ENCODE results near the gene BRICD5.

The BRICD5 gene

DNA sequence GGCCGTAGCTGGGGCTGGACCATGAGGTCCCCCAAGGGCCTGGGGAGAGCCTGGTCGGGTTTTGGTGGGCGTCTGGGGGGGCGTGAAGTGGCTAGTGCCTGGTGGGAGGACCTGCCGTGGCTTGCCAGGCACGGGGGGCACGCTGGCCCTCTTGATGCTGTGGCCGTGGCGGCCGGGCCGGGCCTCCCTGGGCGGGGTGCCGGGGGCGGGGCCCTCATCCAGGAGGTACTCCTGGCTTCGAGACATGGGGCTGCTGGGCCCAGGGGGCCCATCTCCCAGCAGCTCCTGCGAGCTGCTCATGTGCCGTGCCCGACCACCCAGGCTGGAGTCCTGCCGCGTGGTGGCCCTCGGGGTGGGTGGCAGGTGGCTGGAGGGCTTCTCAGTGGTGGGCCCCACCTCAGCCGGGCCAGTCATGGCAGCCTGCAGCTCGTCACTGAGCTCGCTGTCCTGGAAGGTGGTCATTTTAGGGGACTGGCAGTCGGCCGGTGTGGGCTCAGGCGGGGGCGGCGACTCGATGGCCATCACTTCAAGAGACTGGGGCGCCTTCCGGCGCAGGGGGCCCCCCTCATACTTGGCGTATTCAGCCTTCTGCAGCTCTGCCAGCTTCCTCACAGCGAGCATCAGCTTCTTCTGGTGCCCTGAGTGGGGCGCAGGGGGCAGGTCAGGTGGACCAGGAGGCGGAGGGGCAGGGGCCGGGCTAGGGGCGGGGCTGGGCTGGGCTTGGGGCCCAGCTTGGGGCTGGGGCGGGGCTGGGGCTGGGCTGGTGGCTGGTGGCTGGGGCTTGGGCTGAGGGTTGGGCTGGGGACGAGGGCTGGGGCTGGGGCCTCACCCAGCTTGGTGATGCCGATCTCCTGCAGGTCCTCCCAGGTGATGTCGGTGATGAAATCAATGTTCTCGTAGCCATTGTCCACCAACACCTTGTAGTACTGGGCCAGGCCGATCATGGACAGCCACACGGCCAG is 29.4 kb downstream of the BRICD5 start:
- DNase-seq (ENCODE audit: low spot score), result no peak

DNA sequence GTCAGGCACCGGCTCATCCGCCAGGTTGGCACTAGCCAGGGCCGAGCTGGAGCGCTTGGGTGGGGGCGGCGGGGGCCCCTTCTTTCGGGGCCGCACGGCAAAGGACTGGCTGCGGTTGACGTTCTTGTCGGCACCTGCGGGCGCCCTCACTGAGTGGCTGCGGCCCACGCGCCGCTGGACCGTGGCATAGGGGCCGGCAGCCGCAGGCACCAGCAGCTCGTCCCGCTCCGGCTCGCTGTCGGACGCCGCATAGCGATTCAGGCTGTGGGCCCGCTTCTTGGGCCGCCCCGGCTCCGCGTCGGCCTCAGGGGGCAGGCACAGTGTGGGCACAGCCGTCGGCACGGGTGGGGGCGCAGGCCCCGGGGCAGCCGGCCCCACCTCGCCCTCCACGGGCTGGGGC is 30.2 kb downstream of the BRICD5 start:
- DNase-seq (ENCODE audit: low spot score), result no peak

DNA sequence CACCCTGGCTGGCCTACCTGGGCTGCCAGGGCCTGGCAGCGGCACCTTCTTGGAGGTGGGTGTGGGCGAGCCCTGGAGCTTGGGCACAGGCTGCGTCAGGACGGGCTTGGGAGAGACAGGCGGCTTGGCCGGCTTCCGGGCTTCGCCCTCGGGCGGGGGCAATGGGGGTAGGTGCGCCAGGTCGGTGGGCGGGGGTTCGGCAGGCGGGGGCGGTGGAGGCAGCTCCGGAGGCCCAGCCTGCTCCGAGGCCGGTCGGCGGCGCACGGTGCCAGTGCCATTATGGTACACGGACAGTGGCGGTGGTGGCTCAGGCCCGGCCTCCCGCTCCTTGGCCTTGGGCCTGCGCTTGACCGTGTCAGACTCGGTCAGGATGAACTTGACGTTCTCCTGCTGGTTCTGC is 31.1 kb downstream of the BRICD5 start:
- no peak for DNase-seq (ENCODE audit: low spot score)

DNA sequence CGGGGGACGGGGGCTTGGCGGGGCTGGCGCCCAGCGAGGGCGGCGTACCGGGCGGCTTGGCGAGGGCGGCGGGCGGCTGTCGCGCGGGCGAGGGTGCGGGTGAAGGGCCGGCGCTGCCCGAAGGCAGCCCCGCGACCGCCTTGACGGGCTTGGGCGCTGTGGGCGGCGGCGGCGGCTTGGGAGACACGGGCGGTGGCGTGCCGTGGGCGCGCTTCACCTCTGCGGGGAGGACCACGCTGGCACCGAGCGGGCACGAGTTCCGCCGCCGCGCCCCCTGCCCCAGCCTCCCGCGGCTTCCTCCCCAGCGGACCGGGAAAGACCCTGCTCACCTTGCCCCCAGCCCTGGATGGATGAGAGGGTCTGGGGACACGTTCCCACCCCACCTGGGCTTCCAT is 31.6 kb downstream of the BRICD5 start:
- no peak for DNase-seq (ENCODE audit: low spot score)

- DNase-seq (ENCODE audit: low spot score), result no peak
Observed at GRCh38 chr16:2178321-2179106, 32.1 kb downstream of the BRICD5 start.

GRCh38 chr16:2177561-2177960 is 33.1 kb downstream of the BRICD5 start:
- DNase-seq (ENCODE audit: low spot score), result no peak

DNA sequence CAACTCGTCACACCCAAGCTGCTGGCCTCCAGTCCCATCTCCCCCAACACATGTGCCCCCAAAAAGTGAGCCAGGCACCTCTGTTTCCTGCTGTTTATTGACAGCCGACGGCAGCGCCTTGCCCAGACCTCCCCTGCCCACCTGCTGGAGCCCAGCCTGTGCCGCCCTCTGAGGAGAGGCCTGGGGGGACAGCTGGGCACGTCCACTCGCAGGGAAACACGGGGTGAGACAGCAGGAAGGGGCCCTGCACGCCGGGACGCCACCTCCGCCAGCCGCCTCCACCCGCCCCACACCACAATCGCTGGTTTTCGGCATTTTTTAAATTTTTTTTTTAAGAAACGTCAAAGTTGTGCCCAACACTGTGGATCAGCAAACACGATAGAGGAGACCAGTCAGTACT is 33.6 kb downstream of the BRICD5 start:
- no peak for DNase-seq (ENCODE audit: low spot score)

- no peak for DNase-seq (ENCODE audit: low spot score)
Observed at GRCh38 chr16:2176047-2176446, 34.6 kb downstream of the BRICD5 start.

DNA sequence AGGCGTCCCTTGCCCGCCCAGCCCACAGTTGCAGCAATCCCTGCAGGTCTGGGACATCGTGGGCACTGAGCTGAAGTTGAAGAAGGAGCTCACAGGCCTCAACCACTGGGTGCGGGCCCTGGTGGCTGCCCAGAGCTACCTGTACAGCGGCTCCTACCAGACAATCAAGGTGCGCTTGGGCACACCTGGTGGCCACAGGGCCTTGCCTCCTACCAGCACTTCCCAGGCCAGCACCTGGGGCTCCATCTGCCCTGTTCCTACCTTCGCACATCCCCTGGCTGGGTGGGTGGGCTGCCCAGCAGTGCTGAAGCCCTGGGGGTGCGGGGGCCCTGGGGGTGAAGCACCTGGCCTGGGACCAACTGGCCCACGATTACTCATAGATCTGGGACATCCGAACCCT is 35.2 kb downstream of the BRICD5 start:
- DNase-seq (ENCODE audit: low spot score), result no peak

DNA sequence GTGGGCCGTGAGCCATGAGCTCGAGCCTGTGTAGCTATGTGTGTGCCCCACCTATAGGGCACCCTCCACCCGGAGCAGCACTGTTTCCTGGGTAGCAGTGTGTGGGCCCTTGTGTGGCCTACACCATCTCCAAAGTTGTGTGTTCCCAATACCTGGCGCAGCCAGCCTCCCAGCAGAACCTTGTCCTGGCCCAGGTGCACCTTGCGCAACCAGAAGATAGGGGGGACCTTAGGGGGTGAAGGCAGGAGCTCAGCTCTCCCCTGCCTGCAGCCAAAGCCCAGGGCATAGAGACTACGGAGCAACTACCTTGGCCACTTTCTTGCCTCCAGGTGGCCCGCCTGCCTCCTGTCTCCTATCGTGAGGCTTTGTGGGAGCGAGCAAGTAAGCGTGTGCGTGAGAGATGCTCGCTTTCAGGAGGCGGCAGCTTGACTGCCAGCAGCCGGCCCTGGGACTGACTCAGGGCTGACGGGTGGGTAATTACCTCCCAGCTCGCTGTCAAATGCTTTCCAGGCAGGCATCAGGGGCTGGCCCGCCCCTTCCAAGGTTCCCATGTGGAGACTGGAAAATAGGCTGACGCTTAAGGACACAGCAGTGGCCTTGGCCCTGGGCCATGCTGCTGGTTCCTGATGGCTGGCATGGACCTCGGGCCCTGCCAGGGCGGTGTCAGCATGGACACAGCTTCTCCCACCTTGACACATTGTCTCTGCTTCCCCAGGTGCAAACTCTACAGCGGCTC is 36.1 kb downstream of the BRICD5 start:
- DNase-seq (ENCODE audit: low spot score), result no peak

DNA sequence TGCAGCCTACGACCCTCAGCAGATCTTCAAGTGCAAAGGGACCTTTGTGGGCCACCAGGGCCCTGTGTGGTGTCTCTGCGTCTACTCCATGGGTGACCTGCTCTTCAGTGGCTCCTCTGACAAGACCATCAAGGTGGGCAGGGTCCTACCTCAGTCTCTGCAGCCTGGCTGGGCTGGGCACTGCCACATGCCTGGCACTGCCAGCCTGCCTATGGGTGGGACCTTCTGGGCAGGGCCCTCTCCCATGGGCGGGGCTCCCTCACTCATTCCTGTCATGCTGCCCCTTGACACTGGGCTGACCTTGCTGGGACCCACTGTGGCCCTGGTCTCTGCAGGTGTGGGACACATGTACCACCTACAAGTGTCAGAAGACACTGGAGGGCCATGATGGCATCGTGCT is 36.7 kb downstream of the BRICD5 start:
- DNase-seq (ENCODE audit: low spot score), result no peak

DNA sequence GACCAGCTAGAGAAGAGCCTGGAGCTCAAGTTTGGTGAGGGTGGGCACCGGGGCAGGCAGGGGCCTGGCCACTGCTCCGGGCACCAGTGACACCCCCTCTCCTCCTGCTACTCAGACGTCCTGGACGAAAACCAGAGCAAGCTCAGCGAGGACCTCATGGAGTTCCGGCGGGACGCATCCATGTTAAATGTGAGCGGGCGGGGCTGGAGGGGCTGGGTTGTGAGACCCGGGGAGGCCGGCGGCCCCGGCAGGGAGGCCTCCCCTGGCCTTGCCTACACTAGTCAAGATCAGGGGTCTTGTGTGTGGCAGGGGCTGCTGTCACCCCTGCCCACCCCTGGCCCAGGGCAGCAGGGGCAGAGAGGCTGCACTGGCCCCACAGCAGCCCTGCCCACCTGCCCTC is 37.3 kb downstream of the BRICD5 start:
- DNase-seq (ENCODE audit: low spot score), result no peak

DNA sequence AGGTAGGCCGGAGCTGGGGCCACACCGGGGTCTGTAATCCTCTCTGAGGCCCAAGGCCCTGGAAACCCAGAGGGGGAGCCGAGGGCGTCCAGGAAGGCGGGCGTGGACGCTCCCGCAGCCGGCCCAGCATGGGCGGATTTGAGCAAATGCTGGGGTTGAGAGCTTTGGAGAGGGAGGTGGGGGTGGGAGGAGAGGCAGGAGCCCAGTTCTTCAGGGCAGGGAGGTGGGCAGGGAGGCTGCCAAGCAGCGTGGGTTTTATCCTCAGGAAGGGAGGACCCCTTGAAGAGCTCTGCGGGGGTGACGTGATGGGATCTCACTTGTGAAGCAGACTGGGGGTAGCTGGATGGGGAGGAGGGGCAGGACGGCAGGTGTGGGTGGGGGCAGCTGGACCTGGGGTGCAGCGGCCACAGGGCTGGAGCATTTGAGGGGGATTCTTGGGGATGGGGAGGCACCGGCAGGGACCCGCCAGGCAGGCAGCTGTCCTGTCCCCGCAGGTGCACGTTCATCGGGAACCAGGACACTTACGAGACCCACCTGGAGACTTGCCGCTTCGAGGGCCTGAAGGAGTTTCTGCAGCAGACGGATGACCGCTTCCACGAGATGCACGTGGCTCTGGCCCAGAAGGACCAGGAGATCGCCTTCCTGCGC is 37.9 kb downstream of the BRICD5 start:
- no peak for DNase-seq (ENCODE audit: low spot score)

DNA sequence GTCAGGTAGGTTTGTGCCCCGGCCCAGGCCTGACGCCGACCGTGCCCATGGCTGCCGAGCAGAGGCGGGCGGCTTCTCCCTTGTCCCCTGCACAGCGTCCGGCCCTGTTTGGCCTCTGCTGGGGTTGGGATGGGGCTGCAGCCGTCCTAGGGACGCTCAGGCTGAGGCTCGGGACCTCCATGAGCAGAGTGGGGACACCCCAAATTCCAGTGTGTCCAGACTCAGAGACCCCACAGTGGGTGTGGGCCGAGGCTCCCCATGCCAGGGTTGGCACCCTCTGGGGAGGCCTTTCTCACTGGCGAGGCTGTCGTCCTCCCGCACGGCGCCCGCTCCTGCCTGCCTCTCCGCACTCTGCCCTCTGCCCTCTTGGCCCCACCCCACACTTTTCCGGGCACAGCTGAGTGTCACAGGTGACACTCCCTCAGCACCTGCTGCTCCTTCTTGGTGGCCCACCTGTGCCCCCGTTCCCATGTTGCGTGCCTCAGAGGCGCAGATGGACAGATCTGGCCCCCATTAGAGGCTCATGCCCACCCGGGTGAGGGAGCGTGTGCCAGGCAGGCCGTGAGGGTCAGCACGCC is 39.0 kb downstream of the BRICD5 start:
- DNase-seq (ENCODE audit: low spot score), result no peak

DNA sequence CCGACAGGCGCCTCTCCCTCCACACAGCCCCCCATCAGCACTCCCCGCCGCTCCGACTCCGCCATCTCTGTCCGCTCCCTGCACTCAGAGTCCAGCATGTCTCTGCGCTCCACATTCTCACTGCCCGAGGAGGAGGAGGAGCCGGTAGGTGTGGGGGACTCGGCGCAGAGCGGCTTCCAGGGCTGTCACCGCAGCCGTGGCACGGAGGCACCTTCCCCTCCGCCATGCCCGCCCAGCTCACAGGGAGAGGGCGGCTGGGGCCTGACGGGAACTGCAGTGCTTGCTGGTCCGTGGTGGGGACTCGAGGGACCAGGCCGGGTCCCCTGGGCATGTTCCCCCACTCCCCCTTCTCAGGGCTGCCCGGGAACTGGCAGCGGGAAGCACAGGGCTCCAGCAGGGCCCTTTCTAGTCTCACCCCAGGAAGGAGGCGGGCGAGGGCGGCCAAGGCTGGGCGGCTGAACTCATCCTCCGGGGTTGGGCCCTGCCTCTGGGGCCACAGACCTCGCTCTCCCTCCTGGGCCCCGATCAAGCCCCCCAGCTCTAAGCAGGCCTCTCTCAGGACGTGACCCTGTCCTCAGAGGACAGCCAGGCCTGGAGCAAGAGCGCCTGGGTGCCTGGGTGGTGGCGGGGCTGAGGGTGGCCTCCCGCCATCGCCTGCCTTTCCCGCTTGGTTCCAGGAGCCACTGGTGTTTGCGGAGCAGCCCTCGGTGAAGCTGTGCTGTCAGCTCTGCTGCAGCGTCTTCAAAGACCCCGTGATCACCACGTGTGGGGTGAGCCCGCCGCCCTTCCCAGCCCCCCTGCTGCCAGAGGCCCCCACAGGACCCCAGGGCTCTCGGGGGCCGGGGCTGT is 39.9 kb downstream of the BRICD5 start:
- no peak for DNase-seq (ENCODE audit: low spot score)

DNA sequence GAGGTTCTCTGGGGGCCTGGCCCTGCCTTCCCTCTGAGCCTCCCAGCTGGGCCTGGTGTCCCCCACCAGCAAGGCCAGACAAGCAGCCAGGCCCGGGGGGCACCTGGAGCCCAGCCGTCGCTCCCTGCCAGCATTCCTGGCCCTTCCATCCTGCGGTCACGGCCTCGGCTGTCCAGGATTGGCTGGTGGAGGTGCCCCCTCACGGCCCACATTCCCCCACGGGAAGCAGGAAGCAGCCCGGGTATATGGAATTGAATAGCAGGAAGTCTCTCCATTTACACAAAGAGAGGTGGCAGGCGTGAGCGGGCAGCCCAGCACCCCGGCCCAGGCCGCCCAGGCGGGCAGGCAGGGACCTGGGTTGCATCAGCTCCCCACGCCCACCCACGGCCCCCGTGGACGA is 40.6 kb downstream of the BRICD5 start:
- no peak for DNase-seq (ENCODE audit: low spot score)

DNA sequence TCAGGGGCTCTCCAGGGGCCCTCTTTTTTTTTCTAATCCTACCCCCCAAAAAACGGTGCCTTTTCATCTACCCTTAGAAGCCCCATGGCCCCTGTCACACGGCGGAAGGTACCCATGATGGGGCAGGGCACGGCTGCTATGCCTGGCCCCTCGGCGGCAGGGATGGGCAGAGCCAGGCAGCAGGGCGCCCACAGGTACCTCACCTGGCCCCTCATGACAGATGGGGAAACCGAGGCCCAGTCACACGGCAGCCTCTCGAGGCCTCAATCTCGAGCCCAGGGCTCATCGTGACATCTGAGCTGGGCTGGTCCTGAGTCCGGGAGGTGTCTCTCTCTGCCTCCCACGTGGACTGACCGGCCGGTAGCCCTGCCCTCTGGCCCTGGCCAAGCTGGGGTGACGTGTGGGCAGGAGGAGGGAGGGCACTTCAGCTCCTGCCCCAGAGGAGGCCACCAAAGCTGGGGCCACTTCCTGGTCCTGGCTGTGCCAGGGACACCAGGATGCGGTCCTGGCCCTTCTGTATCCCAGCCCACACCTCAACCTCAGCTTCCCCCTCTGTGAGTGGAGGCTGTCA is 43.5 kb downstream of the BRICD5 start:
- no peak for DNase-seq (ENCODE audit: low spot score)

DNA sequence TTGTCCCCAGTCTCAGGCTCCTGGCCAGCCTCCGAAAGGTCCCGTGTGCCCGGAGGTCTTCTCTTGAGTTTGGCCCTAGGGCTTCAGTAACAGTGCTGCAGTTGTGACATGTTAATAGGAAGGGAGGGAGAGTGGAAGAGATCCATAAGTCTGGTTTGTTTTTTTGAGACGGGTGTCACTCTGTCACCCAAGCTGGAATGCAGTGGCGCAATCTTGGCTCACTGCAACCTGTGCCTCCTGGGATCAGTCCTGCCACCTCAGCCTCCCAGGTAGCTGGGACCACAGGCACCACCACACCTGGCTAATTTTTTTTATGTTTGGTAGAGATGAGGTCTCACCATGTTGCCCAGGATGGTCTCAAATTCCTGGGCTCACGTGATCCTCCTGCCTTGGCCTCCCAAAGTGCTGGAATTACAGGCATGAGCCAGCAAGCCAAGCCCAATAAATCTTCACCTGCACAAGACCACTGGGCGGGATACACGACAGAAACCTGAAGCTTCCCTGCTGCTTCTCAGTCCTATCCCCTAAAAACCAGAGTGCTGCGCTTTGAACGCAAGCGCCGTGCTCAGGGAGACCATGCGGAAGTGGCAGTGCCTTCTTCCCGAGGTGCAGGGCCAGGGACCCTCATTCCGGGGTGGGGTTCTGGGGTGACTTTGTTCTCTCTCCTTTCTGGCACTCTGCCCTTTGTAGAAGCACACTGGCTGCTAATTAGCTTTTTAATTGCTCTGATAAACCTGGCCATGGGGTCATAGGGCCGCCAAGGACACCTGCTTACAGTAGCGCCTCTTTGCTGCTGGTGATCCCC is 44.2 kb downstream of the BRICD5 start:
- DNase-seq (ENCODE audit: low spot score), result no peak

DNA sequence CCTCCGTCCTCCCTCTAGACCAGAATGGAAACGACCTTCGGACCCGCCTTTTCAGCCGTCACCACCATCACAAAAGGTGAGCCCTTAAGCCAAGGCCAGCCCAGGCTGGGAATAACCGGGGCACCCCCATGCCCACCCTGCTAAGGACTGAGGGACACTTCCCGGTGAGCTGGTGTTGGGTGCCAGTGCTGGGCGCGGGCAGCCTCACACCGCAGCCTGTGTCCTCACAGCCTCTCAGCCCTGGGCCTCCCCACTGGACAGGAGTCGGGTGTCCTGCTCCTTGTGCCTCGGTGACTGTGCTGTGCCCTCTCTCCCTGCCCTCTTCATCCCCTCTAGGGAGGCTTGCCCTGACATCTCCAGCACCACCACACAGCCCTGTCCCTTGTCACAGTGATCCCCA is 44.8 kb downstream of the BRICD5 start:
- DNase-seq (ENCODE audit: low spot score), result no peak
